CD14-positive monocyte (primary cell): Measurements from ENCODE around the gene THRSP. TPM values are rescaled to one million over a fixed set of nuclear protein-coding genes. Genes with fewer than 3 reads are reported as not detected.

Experiments
- DNase-seq, 3 donors: peaks; one replicate each; pipeline ENCODE4 v3.0.0-alpha.2; 2011 to 2022
- H2AFZ ChIP-seq: 2 replicates; pipeline ENCODE4 v1.6.0; 2012; ENCODE audit warnings: mild to moderate bottlenecking, low read depth, low read length, inconsistent platforms; ENCODE audit not compliant: insufficient read depth, poor library complexity, severe bottlenecking
- H3K27ac ChIP-seq, 2 donors: 1 replicate in 1 of 2; 2 replicates in 1 of 2; pipeline ENCODE4 v1.5.1; 2012 to 2013; ENCODE audit warnings: low read length in 2 of 2, control low read depth in 1 of 2, inconsistent platforms in 1 of 2, low read depth in 1 of 2, mild to moderate bottlenecking in 1 of 2
- H3K27me3 ChIP-seq, 2 donors: one replicate each; pipeline versions ENCODE4 v1.6.0 to v1.6.1; 2011 to 2013; ENCODE audit warnings: low read length in 2 of 2; ENCODE audit not compliant: control insufficient read depth in 2 of 2, insufficient read depth in 2 of 2
- H3K36me3 ChIP-seq, 2 donors: replicated peaks in 1 of 2; 1 replicate in 1 of 2; 2 replicates in 1 of 2; pipeline versions ENCODE4 v1.5.1 to v1.6.1; 2012 to 2013; ENCODE audit warnings: low read length in 2 of 2, control low read depth in 1 of 2, inconsistent platforms in 1 of 2, mild to moderate bottlenecking in 1 of 2; ENCODE audit not compliant: insufficient read depth in 2 of 2, control insufficient read depth in 1 of 2
- H3K4me1 ChIP-seq, 2 donors: 1 replicate in 1 of 2; 2 replicates in 1 of 2; pipeline versions ENCODE4 v1.5.1 to v1.6.1; 2012 to 2013; ENCODE audit warnings: low read length in 2 of 2, control low read depth in 1 of 2, inconsistent platforms in 1 of 2, mild to moderate bottlenecking in 1 of 2, moderate library complexity in 1 of 2; ENCODE audit not compliant: insufficient read depth in 2 of 2, control insufficient read depth in 1 of 2
- H3K4me2 ChIP-seq: replicated peaks from 2 replicates; pipeline ENCODE3; 2012; ENCODE audit warnings: low read length, moderate library complexity, mild to moderate bottlenecking; ENCODE audit not compliant: poor library complexity, severe bottlenecking; ENCODE audit errors: extremely low read depth
- H3K4me3 ChIP-seq, 3 experiments: fragments of 200-600 bp in 1 of 3; sonication (generic) in 1 of 3; replicated peaks in 1 of 3; 1 replicate in 2 of 3; 2 replicates in 1 of 3; pipeline ENCODE4 v1.5.1; 2011 to 2013; ENCODE audit warnings: low read length in 3 of 3, mild to moderate bottlenecking in 3 of 3, control low read depth in 2 of 3, low read depth in 2 of 3, inconsistent platforms in 1 of 3, moderate library complexity in 1 of 3
- H3K79me2 ChIP-seq: 2 replicates; pipeline ENCODE4 v1.6.0; 2012; ENCODE audit warnings: mild to moderate bottlenecking, control low read depth, inconsistent platforms, low read length, moderate library complexity; ENCODE audit not compliant: insufficient read depth
- H3K9ac ChIP-seq: 2 replicates; pipeline ENCODE4 v1.6.0; 2017; ENCODE audit warnings: low read length, mild to moderate bottlenecking; ENCODE audit not compliant: insufficient read depth, poor library complexity, severe bottlenecking
- H3K9me3 ChIP-seq, 2 donors: replicated peaks in 1 of 2; 1 replicate in 1 of 2; 2 replicates in 1 of 2; pipeline versions ENCODE4 v1.5.1 to v1.6.1; 2012 to 2013; ENCODE audit warnings: low read length in 2 of 2, control low read depth in 1 of 2; ENCODE audit not compliant: control insufficient read depth in 1 of 2, insufficient read depth in 1 of 2
- H4K20me1 ChIP-seq: 2 replicates; pipeline ENCODE4 v1.6.0; 2012; ENCODE audit warnings: mild to moderate bottlenecking, low read length, control low read depth, moderate library complexity; ENCODE audit not compliant: insufficient read depth
- H3K27ac Mint-ChIP-seq, 7 donors: one replicate each; pipeline ENCODE4 v1.8.0; 2020; ENCODE audit warnings: mild to moderate bottlenecking in 7 of 7, mixed read lengths in 7 of 7, moderate library complexity in 6 of 7, inconsistent platforms in 2 of 7
- H3K27me3 Mint-ChIP-seq, 3 donors: one replicate each; pipeline ENCODE4 v1.8.0; 2021 to 2022; ENCODE audit warnings: low read depth in 3 of 3, mild to moderate bottlenecking in 3 of 3, mixed read lengths in 3 of 3, moderate library complexity in 3 of 3, inconsistent platforms in 1 of 3
- H3K36me3 Mint-ChIP-seq, 2 donors: one replicate each; pipeline ENCODE4 v1.8.0; 2020; ENCODE audit warnings: mixed read lengths in 2 of 2, inconsistent platforms in 1 of 2, mild to moderate bottlenecking in 1 of 2
- H3K4me1 Mint-ChIP-seq: one replicate; pipeline ENCODE4 v1.8.0; 2020; ENCODE audit warnings: mild to moderate bottlenecking, mixed read lengths
- H3K4me3 Mint-ChIP-seq, 2 donors: one replicate each; pipeline ENCODE4 v1.8.0; 2020; ENCODE audit warnings: mild to moderate bottlenecking in 2 of 2, mixed read lengths in 2 of 2, moderate library complexity in 1 of 2
- H3K9me3 Mint-ChIP-seq, 7 donors: one replicate each; pipeline ENCODE4 v1.8.0; 2020 to 2022; ENCODE audit warnings: mixed read lengths in 7 of 7, mild to moderate bottlenecking in 6 of 7, moderate library complexity in 6 of 7, inconsistent platforms in 2 of 7
- WGBS: methylation state at CpG from one replicate; pipeline ENCODE4 v1.1.5; 2013; ENCODE audit warnings: missing lambda C conversion rate; ENCODE audit not compliant: insufficient coverage; 5-methylcytosine and 5-hydroxymethylcytosine counted together
- intact Hi-C, 2 donors: fragments of 100-400 bp; cut with micrococcal nuclease; formaldehyde crosslinking; loops; one replicate each; pipeline versions ENCODE4 v1.15.0 to v1.15.1; 2023
- polyA plus RNA-seq, 3 donors: library from polyadenylated mRNA; depleted of rRNA in 1 of 3; unstranded in 2 of 3; stranded (reverse) in 1 of 3; fragments of 300-500 nt in 2 of 3; fragments of >200 nt in 1 of 3; fragmentation: Illumina TruSeq in 2 of 3; gene quantifications; 1 replicate in 2 of 3; 2 replicates in 1 of 3; pipeline ENCODE4 v1.2.3, GENCODE V29; 2012 to 2021
- TF ChIP-seq, protein P1 (sequence below): fragments of 200-600 bp; IDR thresholded peaks from one replicate; pipeline ENCODE4 v1.8.0; 2022; ENCODE audit warnings: antibody characterized with exemption, mild to moderate bottlenecking

THRSP gene
- polyA plus RNA-seq, 3 donors, result not detected

GRCh38 chr11:78030429-78031325, 33.0 kb upstream of the THRSP start:
- intact Hi-C loops, result no loop called here
- Histone ChIP-seq H3K9me3 (no peaks in the 10 kb centered on the region), H3K79me2 (no peaks in the 10 kb centered on the region), H3K4me1 (no peaks in the 10 kb centered on the region), H3K27ac (no peak overlapping the region), H3K27me3 (no peaks in the 10 kb centered on the region), H4K20me1 (no peaks in the 10 kb centered on the region), H3K36me3 (no peaks in the 10 kb centered on the region), H3K4me3 (no peak overlapping the region), H3K4me2 (no peak overlapping the region), H3K9ac (no peak overlapping the region), H2AFZ (no peak overlapping the region)
- H3K9me3 Mint-ChIP-seq, result peaks cover 0 to 5% (median 0%) of the 10 kb centered on the region in 7 donors
- WGBS, result 9% methylated on average over 2 of the region's 7 CpGs
- H3K4me1 Mint-ChIP-seq, result no peaks in the 10 kb centered on the region
- H3K27me3 Mint-ChIP-seq, result peaks cover 0 to 5% (median 5%) of the 10 kb centered on the region in 3 donors
- TF ChIP-seq, protein P1, sequence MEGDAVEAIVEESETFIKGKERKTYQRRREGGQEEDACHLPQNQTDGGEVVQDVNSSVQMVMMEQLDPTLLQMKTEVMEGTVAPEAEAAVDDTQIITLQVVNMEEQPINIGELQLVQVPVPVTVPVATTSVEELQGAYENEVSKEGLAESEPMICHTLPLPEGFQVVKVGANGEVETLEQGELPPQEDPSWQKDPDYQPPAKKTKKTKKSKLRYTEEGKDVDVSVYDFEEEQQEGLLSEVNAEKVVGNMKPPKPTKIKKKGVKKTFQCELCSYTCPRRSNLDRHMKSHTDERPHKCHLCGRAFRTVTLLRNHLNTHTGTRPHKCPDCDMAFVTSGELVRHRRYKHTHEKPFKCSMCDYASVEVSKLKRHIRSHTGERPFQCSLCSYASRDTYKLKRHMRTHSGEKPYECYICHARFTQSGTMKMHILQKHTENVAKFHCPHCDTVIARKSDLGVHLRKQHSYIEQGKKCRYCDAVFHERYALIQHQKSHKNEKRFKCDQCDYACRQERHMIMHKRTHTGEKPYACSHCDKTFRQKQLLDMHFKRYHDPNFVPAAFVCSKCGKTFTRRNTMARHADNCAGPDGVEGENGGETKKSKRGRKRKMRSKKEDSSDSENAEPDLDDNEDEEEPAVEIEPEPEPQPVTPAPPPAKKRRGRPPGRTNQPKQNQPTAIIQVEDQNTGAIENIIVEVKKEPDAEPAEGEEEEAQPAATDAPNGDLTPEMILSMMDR, result no peak
- no peak overlapping the region for H3K4me3 Mint-ChIP-seq
- H3K27ac Mint-ChIP-seq, result no peak overlapping the region
- no peak for DNase-seq
- H3K36me3 Mint-ChIP-seq, result no peaks in the 10 kb centered on the region

- H3K36me3 Mint-ChIP-seq, result no peaks in the 10 kb centered on the region
- Histone ChIP-seq H3K4me3 (no peak overlapping the region), H2AFZ (no peak overlapping the region), H3K9me3 (no peaks in the 10 kb centered on the region), H3K27me3 (no peaks in the 10 kb centered on the region), H3K4me2 (no peak overlapping the region), H3K9ac (no peak overlapping the region), H3K79me2 (no peaks in the 10 kb centered on the region), H3K36me3 (no peaks in the 10 kb centered on the region), H3K4me1 (no peaks in the 10 kb centered on the region), H4K20me1 (no peaks in the 10 kb centered on the region), H3K27ac (no peak overlapping the region)
- no peaks in the 10 kb centered on the region for H3K4me1 Mint-ChIP-seq
- DNase-seq, result no peak
- H3K9me3 Mint-ChIP-seq, result peaks cover 0 to 3% (median 0%) of the 10 kb centered on the region in 7 donors
- 100% methylated on average over 3 of the region's 3 CpGs for WGBS
- no peak overlapping the region for H3K27ac Mint-ChIP-seq
- H3K4me3 Mint-ChIP-seq, result no peak overlapping the region
- H3K27me3 Mint-ChIP-seq, result peaks cover 0 to 5% (median 5%) of the 10 kb centered on the region in 3 donors
- TF ChIP-seq, protein P1, result no peak
- intact Hi-C loops, result no loop called here
These were observed 32.0 kb upstream of the THRSP start for GRCh38 chr11:78031629-78032028.
